Astrocyte of the cerebellum (primary cell): ENCODE measurements around the gene CACNA1A.
"Not testable (repeated sequence)": the region's sequence is repeated elsewhere in the genome, so short reads cannot be mapped to it uniquely, and the experiment has no call there.

ENCODE experiments used
- DNase-seq: peaks from one replicate; pipeline ENCODE4 v3.0.0-alpha.2; 2011; ENCODE audit warnings: low read depth
- H3K4me3 ChIP-seq: 2 replicates; pipeline ENCODE4 v1.5.1; 2011; ENCODE audit warnings: mild to moderate bottlenecking, low read depth, low read length, moderate library complexity
- in situ Hi-C: cut with HindIII; loops from 2 replicates; pipeline ENCODE4 v1.10.0; 2017; ENCODE audit warnings: low sequenced_read_pairs
- TF ChIP-seq, protein P1 (sequence below): IDR thresholded peaks from 2 replicates; pipeline ENCODE4 v1.5.1; 2012; ENCODE audit warnings: low read length, low read depth, moderate library complexity, mild to moderate bottlenecking; ENCODE audit errors: missing control alignments

Gene CACNA1A

DNA sequence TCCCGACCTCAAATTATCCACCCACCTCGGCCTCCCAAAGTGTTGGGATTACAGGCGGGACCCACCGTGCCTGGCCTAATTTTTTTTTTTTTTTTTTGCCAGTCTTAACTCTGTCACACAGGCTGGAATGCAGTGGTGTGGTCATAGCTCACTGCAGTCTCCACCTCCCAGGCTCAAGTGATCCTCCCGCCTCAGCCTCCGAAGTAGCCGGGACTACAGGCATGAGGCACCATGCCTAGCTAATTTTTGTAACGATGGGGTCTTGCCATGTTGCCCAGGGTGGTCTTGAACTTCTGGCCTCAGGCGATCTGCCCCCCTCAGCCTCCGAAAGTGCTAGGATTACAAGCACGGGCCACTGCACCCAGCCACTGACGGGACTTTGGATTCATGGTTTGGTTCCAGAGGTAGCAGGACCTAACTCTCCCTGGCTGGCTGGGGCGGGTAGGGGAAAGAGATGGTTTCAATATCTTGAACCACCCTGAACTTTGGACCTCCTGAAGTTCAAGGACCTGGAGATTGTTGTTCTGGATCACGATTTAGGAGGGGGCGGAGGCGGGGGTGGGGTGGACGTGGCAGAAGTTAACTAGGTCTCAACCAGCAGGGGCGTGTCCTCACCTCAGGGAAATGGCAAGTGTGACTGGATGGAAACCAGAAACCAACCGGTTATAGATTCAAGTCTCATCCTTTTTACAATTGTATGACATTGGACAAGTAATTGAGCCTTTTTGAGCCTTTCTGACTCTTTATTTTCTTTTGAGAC is 315.3 kb downstream of the CACNA1A start:
- TF ChIP-seq, protein P1, sequence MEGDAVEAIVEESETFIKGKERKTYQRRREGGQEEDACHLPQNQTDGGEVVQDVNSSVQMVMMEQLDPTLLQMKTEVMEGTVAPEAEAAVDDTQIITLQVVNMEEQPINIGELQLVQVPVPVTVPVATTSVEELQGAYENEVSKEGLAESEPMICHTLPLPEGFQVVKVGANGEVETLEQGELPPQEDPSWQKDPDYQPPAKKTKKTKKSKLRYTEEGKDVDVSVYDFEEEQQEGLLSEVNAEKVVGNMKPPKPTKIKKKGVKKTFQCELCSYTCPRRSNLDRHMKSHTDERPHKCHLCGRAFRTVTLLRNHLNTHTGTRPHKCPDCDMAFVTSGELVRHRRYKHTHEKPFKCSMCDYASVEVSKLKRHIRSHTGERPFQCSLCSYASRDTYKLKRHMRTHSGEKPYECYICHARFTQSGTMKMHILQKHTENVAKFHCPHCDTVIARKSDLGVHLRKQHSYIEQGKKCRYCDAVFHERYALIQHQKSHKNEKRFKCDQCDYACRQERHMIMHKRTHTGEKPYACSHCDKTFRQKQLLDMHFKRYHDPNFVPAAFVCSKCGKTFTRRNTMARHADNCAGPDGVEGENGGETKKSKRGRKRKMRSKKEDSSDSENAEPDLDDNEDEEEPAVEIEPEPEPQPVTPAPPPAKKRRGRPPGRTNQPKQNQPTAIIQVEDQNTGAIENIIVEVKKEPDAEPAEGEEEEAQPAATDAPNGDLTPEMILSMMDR = no peak
- no peak overlapping the region for H3K4me3 ChIP-seq
- DNase-seq = no peak
- in situ Hi-C loops = no loop called here

DNA sequence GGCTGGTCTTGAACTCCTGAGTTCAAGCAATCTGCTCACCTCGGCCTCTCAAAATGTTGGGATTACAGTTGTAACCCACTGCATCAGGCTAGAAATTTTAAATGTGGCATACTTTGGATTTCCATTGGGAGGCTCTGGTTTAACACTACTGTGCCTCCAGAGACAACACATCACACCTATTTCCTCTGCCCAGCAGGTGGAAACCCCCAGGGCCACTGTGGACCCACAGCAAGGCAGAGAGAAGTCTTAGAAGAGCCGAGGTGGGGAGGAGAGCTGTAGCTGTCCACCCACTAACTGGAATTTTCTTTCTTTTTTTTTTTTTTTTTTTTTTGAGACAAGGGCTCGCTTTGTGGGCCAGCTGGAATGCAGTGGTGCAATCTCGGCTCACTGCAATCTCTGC is 316.7 kb downstream of the CACNA1A start:
- in situ Hi-C loops = no loop called here
- TF ChIP-seq, protein P1 = no peak
- no peak overlapping the region for H3K4me3 ChIP-seq
- no peak for DNase-seq

DNA sequence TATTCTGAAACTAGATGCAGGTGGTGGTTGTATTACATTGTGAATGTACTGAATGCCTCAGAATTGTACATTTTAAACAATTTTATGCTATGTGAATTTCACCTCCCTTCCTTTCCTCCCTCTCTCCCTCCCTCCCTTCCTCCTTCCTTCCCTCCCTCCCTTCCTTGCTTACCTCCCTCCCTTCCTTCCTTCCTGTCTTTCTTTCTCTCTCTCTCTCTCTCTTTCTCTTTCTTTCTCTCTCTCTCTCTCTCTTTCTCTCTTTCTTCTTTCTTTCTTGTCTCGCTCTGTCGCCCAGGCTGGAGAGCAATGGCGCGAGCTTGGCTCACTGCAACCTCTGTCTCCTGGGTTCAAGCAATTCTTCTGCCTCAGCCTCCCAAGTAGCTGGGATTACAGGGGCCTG is 318.9 kb downstream of the CACNA1A start:
- no peak overlapping the region for H3K4me3 ChIP-seq
- TF ChIP-seq, protein P1 = no peak
- no peak for DNase-seq
- in situ Hi-C loops = no loop called here

DNA sequence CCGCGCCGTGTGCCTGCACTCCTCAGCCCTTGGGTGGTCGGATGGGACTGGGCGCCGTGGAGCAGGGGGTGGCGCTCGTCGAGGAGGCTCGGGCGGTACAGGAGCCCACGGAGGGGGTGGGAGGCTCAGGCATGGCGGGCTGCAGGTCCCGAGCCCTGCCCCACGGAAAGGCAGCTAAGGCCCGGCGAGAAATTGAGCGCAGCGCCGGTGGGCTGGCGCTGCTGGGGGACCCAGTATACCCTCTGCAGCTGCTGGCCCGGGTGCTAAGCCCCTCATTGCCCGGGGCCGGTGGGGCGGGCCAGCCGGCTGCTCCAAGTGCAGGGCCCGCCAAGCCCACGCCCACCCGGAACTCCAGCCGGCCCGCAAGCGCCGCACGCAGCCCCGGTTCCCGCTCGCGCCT is 319.6 kb downstream of the CACNA1A start:
- H3K4me3 ChIP-seq, in situ Hi-C loops, DNase-seq: not testable (repeated sequence)

DNA sequence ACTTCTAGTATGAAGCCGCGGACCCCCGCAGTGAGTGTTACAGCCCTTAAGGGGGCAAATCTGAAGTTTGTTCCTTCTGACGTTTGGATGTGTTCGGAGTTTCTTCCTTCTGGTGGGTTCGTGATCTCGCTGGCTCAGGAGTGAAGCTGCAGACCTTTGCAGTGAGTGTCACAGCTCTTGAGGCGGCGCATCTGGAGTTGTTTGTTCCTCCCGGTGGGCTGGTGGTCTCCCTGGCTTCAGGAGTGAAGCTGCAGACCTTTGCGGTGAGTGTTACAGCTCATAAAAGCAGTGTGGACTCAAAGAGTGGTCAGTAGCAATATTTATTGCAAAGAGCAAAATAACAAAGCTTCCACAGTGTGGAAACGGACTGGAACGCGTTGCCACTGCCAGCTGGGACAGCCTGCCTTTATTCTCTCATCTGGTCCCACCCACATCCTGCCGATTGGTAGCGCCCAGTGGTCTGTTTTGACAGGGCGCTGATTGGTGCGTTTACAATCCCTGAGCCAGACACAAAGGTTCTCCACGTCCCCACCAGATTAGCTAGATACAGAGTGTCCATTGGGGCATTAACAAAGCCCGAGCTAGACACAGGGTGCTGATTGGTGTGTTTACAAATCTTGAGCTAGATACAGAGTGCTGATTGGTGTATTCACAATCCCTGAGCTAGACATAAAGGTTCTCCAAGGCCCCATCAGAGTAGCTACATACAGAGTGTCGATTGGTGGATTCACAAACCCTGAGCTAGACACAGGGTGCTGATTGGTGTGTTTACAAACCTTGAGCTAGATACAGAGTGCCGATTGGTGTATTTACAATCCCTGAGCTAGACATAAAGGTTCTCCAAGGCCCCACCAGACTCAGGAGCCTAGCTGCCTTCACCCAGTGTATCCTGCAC is 320.3 kb downstream of the CACNA1A start:
- in situ Hi-C loops, H3K4me3 ChIP-seq, DNase-seq: not testable (repeated sequence)

DNA sequence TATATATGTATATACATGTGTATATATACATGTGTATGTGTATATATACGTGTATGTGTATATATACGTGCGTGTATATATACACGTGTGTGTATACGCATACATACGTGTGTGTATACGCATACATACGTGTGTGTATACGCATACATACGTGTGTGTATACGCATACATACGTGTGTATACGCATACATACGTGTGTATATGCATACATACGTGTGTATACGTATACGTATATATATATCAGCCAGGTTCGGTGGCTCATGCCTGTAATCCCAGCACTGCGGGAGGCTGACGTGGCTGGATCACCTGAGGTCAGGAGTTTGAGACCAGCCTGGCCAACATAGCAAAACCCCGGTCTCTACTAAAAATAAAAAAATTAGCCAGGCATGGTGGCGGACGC is 321.4 kb downstream of the CACNA1A start:
- in situ Hi-C loops, H3K4me3 ChIP-seq, DNase-seq: not testable (repeated sequence)

DNA sequence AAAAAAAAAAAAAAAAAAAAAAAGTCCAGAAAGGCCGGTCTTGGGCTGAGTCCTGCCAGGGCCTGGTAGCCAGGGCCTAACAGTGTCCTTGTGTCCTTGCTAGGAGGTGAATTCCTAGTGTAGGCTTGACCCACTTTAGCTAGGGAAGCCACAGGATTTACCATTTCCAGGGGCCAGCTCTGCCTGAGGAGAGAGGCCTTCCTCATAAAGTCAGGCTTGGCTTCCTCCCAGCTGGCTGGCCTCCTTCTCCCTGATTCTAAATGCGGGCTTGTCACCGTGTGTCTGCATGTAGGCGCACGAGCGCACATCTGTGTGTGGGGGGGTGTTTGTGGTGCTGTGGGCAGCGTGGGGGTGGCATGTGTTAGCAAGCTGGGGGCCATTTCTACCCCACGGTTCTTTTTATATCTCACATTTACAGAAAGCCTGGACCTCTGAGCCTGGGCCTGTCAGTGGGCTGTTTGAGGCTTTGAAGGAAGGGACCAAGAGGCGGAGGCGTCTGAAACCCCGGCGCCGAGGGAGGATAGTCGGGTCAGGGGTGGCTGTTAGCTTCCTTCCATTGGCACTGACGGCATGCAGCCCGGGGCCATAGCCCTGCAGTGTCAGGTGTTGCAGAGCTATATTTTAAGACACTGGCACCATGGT is 324.4 kb downstream of the CACNA1A start:
- no peak overlapping the region for H3K4me3 ChIP-seq
- TF ChIP-seq, protein P1 = no peak
- in situ Hi-C loops = no loop called here
- DNase-seq = no peak

DNA sequence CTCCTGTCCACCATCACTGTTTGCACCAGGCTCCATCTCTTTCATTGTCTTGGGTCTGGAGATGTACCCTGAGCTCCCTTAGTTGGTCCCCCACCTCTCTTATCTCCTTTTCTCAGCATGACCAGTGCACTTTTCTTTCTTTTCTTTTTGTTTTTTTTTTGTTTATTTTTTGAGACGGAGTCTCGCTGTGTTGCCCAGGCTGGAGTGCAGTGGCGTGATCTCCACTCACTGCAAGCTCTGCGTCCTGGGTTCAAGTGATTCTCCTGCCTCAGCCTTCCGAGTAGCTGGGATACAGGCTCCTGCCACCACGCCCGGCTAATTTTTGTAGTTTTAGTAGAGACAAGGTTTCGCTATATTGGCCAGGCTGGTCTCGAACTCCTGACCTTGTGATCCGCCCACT is 328.0 kb downstream of the CACNA1A start:
- DNase-seq, in situ Hi-C loops, H3K4me3 ChIP-seq: not testable (repeated sequence)

DNA sequence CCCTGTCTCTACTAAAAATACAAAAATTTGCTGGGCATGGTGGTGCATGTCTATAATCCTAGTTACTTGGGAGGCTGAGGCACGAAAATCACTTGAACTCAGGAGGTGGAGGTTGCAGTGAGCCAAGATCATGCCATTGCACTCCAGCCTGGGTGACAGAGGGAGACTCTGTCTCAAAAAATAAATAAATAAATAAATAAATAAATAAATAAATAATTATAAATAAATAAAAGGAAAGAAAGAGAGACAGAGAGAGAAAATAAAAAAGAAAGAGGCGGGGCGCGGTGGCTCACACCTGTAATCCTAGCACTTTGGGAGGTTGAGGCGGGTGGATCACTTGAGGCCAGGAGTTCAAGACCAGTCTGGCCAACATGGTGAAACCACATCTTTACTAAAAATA is 328.7 kb downstream of the CACNA1A start:
- H3K4me3 ChIP-seq, in situ Hi-C loops, DNase-seq: not testable (repeated sequence)
